GM20000 (cell line): ENCODE data around the gene TRIM2.
"Not testable (repeated sequence)": the region's sequence is repeated elsewhere in the genome, so short reads cannot be mapped to it uniquely, and the experiment has no call there.

ENCODE experiments used
- DNase-seq: peaks from one replicate; pipeline ENCODE4 v3.0.0; 2012; ENCODE audit warnings: low spot score
- CTCF ChIP-seq: IDR thresholded peaks from 2 replicates; pipeline ENCODE4 v1.5.1; 2012; ENCODE audit warnings: mild to moderate bottlenecking, control low read depth; ENCODE audit errors: extremely low read depth, missing control alignments

Gene TRIM2

GRCh38 chr4:153189016-153189801, 15.0 kb upstream of the TRIM2 start:
- DNase-seq, result no peak
- no peak for TF ChIP-seq CTCF

- DNase-seq, result no peak
- TF ChIP-seq CTCF, result no peak
These were observed 12.4 kb upstream of the TRIM2 start for GRCh38 chr4:153191795-153192363.

GRCh38 chr4:153197301-153197700, 6.9 kb upstream of the TRIM2 start:
- DNase-seq, result no peak
- no peak for TF ChIP-seq CTCF

- TF ChIP-seq CTCF, result no peak
- no peak for DNase-seq
These were observed 5.5 kb upstream of the TRIM2 start for GRCh38 chr4:153198719-153199118.

GRCh38 chr4:153203746-153204145, 497 bp upstream of the TRIM2 start:
- DNase-seq, result not testable (repeated sequence)

- no peak for DNase-seq
- TF ChIP-seq CTCF, result no peak
These were observed 745 bp downstream of the TRIM2 start for GRCh38 chr4:153204728-153205648.

GRCh38 chr4:153205757-153206156, 1.5 kb downstream of the TRIM2 start:
- DNase-seq, result no peak

More at GRCh38 chr4:153205757-153206156, 1.5 kb downstream of the TRIM2 start:
- no peak for TF ChIP-seq CTCF
